NOMO-1 treated with dmso at 0.1 percent for 144 hours (cell line): ENCODE results near the gene ITPK1.

Experiments used
- DNase-seq: peaks from one replicate; lab custom pipeline; 2025; ENCODE audit not compliant: unreplicated experiment; lab: John Stamatoyannopoulos, UW

ITPK1 gene

DNA sequence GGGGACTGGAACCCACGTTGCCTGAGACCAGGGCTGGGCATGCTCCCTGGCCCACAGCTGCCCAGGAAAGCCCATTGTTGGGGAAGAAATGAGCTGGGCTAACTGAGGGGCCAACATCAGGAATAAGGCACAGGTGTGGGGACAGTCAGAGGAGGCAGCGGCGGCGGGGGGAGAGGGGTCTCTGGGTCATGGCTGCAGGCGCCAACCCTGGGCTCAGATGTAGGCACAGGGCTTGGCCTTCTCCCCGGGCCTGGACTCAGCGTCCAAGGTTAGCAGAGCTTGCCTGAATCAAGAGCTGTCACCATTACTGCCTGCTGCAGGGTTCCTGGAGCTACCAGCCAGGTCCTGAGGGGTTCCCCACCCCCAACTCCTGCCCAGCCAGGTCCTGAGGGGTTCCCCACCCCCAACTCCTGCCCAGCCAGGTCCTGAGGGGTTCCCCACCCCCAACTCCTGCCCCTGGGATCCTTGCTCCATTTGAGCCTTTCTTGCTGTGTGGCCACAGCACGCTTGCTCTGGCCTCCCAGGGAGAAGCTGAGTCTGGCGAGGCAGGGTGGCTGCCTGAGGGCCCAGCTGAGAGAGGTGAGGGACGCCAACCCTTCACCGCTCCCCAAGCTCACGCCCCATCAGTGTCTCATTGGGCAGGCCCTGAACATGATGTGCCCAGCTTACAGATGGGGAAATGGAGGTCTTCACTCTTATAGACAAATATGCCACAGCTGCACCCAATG is 186.6 kb downstream of the ITPK1 start:
- no peak for DNase-seq

DNA sequence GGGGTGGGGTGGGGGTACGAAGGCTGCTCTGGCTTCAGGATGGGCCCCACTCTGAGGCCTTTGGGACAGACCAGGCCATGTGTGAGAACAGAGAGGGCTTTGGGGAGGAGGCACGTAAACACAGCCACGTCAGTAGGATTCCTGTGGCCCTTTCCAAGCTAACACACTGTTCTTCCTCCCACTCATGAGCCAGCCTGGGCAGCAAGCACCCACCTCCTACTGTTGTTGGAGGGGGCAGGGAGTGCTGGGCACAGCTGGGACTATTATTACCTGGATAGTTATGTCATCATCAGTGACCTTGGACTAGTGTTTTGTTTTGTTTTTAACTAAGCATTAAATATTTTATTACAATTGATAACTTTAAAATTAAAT is 187.5 kb downstream of the ITPK1 start:
- DNase-seq = no peak

GRCh38 chr14:92927349-92928257 is 188.1 kb downstream of the ITPK1 start:
- no peak for DNase-seq

- DNase-seq = no peak
These were observed 188.8 kb downstream of the ITPK1 start for GRCh38 chr14:92926931-92927330.

DNA sequence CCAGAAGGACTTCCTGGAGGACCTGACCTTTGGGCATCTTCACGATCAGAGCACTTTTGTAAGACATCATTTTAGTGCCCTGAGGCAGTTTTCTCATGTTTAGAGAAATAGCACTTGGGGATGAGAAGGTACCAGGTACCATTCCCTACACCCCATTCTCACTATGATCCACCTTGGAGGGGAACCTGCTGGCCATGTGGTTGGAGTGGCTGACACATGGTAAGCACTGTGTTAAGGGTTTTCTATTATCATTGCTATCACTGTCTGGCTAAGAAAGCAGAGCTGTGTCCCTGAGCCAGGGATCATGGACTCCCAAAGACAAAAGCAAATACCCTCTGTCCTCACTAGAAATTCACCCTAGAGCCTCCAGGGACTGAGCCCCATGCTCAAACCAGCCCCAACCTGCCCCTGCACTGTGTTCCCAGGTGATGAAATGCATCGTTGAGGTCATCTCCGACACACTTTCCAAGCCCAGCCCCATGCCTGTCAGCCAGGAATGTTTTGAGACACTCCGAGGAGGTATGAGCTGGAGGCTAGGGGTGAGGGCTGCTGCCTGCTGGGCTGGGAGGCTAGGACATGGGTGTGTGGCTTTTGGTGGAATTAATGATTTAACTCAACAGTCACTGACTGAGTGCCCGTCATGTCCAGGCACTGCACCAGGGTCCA is 189.4 kb downstream of the ITPK1 start:
- DNase-seq = no peak

DNA sequence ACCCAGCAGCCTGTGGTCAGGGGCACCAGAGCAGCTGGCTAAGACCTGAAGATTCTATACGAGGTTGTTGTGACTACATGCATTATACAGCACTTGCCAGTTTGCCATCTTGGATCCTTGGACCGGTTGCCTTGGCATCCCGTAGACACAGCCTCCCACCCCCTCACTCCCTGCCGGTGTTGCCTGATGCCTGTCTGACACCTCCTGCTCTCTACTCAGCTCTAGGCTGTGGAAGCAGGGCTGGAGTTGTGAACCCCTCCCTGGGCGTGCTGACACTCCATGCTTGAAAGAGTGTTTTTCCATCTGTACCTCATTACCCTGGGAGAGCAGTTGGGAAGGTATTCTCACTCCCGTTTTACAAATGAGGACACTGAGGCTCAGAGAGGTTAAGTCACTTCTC is 190.3 kb downstream of the ITPK1 start:
- DNase-seq = no peak

GRCh38 chr14:92924247-92924646 is 191.5 kb downstream of the ITPK1 start:
- no peak for DNase-seq

DNA sequence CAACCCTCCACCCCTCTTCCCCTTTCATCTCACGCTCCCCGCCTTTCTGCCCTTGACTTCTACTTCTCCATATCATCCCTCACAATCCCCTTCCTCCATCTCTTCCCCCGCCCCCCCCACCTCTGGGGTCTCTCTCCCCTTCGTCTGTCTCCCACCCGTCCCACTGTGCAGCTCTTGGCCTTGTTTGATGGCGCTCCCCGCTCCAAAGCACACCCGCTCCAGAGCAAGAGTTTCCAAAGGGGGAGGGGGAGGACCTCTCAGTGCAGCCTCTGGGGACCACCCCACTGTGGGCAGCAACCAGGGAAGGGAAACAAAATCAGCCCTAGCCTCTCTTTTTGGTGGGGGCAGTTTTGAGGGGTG is 192.0 kb downstream of the ITPK1 start:
- DNase-seq = no peak

GRCh38 chr14:92922883-92923743 is 192.6 kb downstream of the ITPK1 start, which contains the start of gene CHGA:
CHGA (plus strand) TSS chr14:92923150; CDS start chr14:92923360, 210 bp downstream.
- DNase-seq = no peak

- DNase-seq = no peak
These were observed 193.5 kb downstream of the ITPK1 start for GRCh38 chr14:92922155-92922735.

GRCh38 chr14:92920001-92920400 is 195.7 kb downstream of the ITPK1 start:
- no peak for DNase-seq

DNA sequence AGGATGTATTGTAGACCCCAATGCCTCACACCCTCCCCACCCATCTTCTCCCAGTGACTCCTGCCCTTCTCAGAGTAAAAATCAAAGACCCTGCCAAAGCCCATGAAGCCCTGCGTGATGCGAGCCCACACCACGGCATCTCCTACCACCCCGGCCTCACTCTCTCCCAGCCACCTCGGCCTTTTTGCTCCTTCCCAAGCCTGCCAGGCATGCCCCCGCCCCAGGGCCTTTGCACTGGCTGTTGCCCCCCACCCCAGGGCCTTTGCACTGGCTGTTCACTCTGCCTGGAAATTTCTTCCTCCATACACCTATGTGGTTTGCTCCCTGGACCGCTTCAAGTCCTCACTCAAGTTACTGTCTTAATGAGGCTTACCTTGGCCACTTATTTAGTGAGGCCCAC is 197.8 kb downstream of the ITPK1 start:
- no peak for DNase-seq

DNA sequence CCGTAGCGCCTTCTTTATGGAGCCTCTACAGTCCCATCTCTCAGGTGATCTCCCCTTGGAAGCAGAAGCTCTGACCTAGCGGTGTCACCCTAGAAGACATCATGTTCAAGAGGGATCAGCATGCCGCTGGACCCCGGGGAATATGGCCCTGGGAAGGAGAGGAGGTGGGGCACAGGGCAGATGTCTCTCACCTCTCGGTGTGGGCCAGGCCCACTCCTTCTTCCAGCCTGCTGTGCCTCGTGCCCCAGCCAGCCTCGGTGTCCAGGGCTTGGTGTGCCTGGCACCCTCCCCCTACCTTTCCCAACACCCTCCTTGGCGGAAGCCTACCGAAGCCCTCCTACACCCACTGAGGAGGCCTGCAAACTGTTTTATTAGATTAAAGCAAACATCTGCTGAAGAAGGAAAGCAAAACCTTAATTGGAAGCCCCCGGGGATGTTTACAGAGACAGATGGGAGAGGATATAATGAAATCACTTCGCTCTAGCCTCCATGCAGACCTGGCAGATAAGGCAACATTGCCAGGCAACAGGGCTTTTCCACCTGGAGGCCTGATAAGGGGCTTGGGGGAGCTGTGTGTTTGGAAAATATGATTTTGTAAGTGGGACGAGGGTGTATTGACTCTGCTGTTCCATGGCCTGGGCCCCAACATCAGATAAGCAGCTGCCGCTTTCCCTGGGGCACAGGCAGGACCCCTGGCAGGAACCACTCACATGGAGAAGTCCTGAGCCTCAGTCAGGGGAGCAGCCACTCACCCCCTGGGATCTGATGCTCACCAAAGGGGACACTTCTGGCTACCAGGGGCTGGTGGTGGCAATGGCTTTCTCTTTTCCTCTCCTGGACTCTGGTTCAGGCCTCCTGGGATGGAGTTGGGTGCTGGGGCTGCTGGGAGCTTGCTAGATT is 198.4 kb downstream of the ITPK1 start:
- no peak for DNase-seq

- no peak for DNase-seq
These were observed 199.5 kb downstream of the ITPK1 start for GRCh38 chr14:92916201-92916600.

- peak; percentile 3 for DNase-seq
These were observed 201.6 kb downstream of the ITPK1 start for GRCh38 chr14:92914087-92914656.

DNA sequence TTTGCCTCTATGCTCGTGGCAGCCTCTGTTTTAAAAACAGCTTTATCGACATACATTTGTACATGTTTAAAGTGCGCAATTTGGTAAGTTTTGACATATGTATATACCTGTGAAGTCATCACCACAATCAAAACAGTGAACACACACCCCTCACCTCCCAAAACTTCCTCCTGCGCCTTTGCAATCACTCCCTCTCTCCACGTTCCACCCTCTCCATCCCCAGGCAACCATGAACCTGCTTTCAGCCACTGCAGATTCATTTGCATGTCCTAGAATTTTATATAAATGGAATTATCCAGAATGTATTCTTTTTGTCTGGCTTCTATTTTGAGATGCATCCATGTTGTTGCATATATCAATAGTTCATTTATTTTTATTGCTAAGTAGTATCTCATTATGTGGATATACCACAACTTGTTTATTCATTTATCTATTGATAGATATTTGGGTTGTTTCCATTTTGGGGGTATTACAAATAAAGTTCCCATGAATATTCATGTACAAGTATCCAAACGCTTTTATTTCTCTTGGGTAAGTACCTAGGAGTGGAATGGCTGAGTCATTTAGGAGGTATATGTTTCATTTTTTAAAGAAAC is 208.3 kb downstream of the ITPK1 start:
- DNase-seq = no peak

GRCh38 chr14:92906823-92907222 is 208.9 kb downstream of the ITPK1 start:
- DNase-seq = no peak

GRCh38 chr14:92906420-92906819 is 209.3 kb downstream of the ITPK1 start:
- no peak for DNase-seq

DNA sequence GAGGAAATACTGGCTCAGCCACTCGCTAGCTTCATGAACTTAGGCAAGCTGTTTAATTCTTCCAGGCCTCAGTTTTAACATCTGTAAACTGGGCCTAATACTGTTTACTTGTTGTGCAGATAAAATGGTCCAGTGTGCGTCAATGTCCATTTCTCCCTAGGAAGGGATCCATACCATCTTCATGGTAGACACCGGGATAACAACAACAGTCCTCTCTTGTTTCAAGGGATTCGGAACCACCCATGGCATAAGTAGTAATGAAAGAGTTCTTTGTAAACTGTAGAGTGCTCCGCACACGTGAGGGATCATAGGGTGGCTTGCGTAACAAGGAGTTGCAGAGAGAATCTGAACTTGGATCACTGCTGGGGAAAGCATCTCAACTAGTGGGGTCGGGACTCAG is 210.1 kb downstream of the ITPK1 start:
- no peak for DNase-seq
